Transverse colon (tissue), 3 donors: ENCODE measurements around the gene RGS9.

ENCODE experiments used
- EP300 ChIP-seq: sonication (generic); formaldehyde crosslinking; IDR thresholded peaks from one replicate; pipeline ENCODE4 v1.6.1; 2017; ENCODE audit warnings: antibody characterized with exemption, low read depth
- POLR2A ChIP-seq: fragments of 450-650 bp; IDR thresholded peaks from one replicate; pipeline ENCODE4 v1.6.1; 2016; ENCODE audit warnings: antibody characterized with exemption, mild to moderate bottlenecking, moderate library complexity
- TF ChIP-seq, protein P1 (sequence below), 5 experiments: fragments of 200-600 bp in 3 of 5; fragments of 450-650 bp in 2 of 5; sonication (generic) in 3 of 5; IDR thresholded peaks; 1 replicate in 2 of 5; 2 replicates in 3 of 5; pipeline ENCODE4 v1.5.1; 2016 to 2017; ENCODE audit warnings: antibody characterized with exemption in 5 of 5, inconsistent platforms in 3 of 5, mild to moderate bottlenecking in 2 of 5, moderate library complexity in 1 of 5

DNA sequence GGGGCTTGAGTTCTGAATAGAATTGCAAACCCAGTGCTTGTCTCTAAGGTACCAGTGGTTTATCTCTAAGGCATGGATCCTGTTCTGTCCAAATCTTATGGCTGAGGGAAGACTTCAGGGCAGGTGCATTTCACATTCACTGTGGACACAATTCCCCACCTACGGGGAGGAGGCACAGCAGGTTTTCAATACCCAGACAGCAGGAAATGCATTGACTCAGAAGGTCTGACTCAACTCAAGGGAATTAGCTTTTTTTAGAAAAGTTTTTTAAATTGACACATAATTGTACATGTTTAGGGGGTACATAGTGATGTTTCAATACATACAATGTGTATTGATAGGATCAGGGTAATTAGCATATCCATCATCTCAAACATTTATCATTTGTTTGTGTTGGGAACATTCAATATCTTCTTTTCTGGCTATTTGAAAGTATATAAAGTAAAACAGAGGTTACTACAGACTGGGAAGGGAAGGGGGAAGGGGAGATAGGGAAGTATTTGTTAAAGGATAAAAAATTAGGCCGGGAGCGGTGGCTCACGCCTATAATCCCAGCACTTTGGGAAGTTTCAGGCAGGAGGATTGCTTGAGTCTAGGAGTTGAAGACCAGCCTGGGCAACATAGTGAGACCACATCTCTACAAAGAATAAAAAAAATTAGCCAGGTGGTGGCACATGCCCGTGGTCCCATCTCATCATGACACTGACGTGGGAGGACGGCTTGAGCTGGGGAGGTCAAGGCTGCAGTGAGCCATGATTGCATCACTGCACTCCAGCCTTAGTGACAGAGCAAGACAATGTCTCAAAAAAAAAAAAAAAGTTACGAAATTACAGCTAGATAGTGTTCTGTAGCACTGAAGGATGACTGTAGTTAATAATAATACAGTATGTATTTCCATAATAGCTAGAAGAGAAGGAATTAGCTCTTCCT, 54.9 kb downstream of the RGS9 start:
- TF ChIP-seq, protein P1, sequence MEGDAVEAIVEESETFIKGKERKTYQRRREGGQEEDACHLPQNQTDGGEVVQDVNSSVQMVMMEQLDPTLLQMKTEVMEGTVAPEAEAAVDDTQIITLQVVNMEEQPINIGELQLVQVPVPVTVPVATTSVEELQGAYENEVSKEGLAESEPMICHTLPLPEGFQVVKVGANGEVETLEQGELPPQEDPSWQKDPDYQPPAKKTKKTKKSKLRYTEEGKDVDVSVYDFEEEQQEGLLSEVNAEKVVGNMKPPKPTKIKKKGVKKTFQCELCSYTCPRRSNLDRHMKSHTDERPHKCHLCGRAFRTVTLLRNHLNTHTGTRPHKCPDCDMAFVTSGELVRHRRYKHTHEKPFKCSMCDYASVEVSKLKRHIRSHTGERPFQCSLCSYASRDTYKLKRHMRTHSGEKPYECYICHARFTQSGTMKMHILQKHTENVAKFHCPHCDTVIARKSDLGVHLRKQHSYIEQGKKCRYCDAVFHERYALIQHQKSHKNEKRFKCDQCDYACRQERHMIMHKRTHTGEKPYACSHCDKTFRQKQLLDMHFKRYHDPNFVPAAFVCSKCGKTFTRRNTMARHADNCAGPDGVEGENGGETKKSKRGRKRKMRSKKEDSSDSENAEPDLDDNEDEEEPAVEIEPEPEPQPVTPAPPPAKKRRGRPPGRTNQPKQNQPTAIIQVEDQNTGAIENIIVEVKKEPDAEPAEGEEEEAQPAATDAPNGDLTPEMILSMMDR (IDR thresholded peaks at IDR 0.05) = no peak
- TF ChIP-seq EP300 (no peak), POLR2A (no peak)
